Esophagus muscularis mucosa (tissue), 4 donors: ENCODE data around the gene FOXG1. TPM values are rescaled to one million over a fixed set of nuclear protein-coding genes. Genes with fewer than 3 reads are reported as not detected.

ENCODE experiments used
- DNase-seq: peaks from one replicate; pipeline ENCODE4 v3.0.0-alpha.2; 2017; ENCODE audit errors: extremely low spot score
- H3K27ac ChIP-seq, 4 donors: fragments of 200-600 bp; sonication (generic); replicated peaks in 1 of 4; 1 replicate in 3 of 4; 2 replicates in 1 of 4; pipeline ENCODE4 v1.5.1; 2016 to 2019; ENCODE audit warnings: mild to moderate bottlenecking in 1 of 4
- H3K27me3 ChIP-seq, 4 donors: fragments of 200-600 bp; sonication (generic); one replicate each; pipeline versions ENCODE4 v1.5.1 to v1.6.0; 2016 to 2019
- H3K36me3 ChIP-seq, 4 donors: fragments of 200-600 bp; sonication (generic); one replicate each; pipeline ENCODE4 v1.5.1; 2016 to 2019
- H3K4me1 ChIP-seq, 4 donors: fragments of 200-600 bp; sonication (generic); one replicate each; pipeline ENCODE4 v1.5.1; 2016 to 2019
- H3K4me3 ChIP-seq, 4 donors: fragments of 200-600 bp; sonication (generic); 1 replicate in 2 of 4; 2 replicates in 2 of 4; pipeline ENCODE4 v1.5.1; 2016 to 2019; ENCODE audit warnings: mild to moderate bottlenecking in 4 of 4, moderate library complexity in 1 of 4
- H3K9me3 ChIP-seq, 4 donors: fragments of 200-600 bp; sonication (generic); 1 replicate in 3 of 4; 2 replicates in 1 of 4; pipeline ENCODE4 v1.5.1; 2016 to 2019
- CTCF ChIP-seq, 3 experiments: fragments of 200-600 bp in 2 of 3; fragments of 450-650 bp in 1 of 3; sonication (generic) in 2 of 3; IDR thresholded peaks; one replicate each; pipeline ENCODE4 v1.5.1; 2017 to 2019; ENCODE audit warnings: antibody characterized with exemption in 3 of 3, mild to moderate bottlenecking in 2 of 3, moderate library complexity in 1 of 3
- EP300 ChIP-seq: sonication (generic); formaldehyde crosslinking; IDR thresholded peaks from one replicate; pipeline ENCODE4 v1.6.1; 2017; ENCODE audit warnings: antibody characterized with exemption
- POLR2A ChIP-seq: fragments of 450-650 bp; IDR thresholded peaks from one replicate; pipeline ENCODE4 v1.6.1; 2017; ENCODE audit warnings: antibody characterized with exemption, moderate library complexity, mild to moderate bottlenecking, low read depth
- POLR2AphosphoS5 ChIP-seq, 2 donors: sonication (generic); formaldehyde crosslinking; IDR thresholded peaks; one replicate each; pipeline ENCODE4 v1.6.1; 2017; ENCODE audit warnings: antibody characterized with exemption in 2 of 2
- WGBS: methylation state at CpG from one replicate; pipeline ENCODE4 v1.1.5; 2018; 5-methylcytosine and 5-hydroxymethylcytosine counted together
- intact Hi-C: fragments of 100-400 bp; cut with DNase I; formaldehyde crosslinking; loops from one replicate; pipeline ENCODE4 v1.15.1; 2023
- total RNA-seq, 4 donors: library from RNA; depleted of rRNA; stranded (reverse); fragments of >200 nt; gene quantifications; one replicate each; pipeline versions ENCODE4 v1.1.0 to v1.2.1, GENCODE V29; 2016

Gene FOXG1
- 1 to 10 TPM in 1 of 4 donors, under 1 TPM in 3; 0.65 to 1.2 (median 0.75) TPM for total RNA-seq

GRCh38 chr14:28766469-28766955 lies at the start of gene FOXG1:
Gene FOXG1, plus strand, starts transcription at chr14:28766787. Its CDS starts 493 bp downstream, at chr14:28767280.
- Histone ChIP-seq H3K36me3 (no peaks in the 10 kb centered on the region), H3K4me3 (peak within 1 kb of the TSS; percentile 52 to 58 (median 54)), H3K4me1 (peaks cover 17 to 28% (median 20%) of the 10 kb centered on the region in 4 donors), H3K27me3 (peaks cover 16 to 99% (median 51%) of the 10 kb centered on the region in 4 donors), H3K27ac (peak within 1 kb of the TSS; percentile 58 to 76 (median 72)), H3K9me3 (peaks cover 0 to 7% (median 3%) of the 10 kb centered on the region in 4 donors)
- intact Hi-C loops: no loop called here
- WGBS: 3% methylated on average over 29 of the region's 58 CpGs
- peak in 1 of 2 donors; percentile 70 for TF ChIP-seq POLR2AphosphoS5 (IDR thresholded peaks at IDR 0.05)
- no peak for TF ChIP-seq EP300
- TF ChIP-seq CTCF (IDR thresholded peaks at IDR 0.05): no peak
- peak; percentile 53 for TF ChIP-seq POLR2A
- no peak for DNase-seq

GRCh38 chr14:28719130-28719529 lies 47.5 kb upstream of the FOXG1 start:
- 85% methylated on average over 5 of the region's 5 CpGs for WGBS
- Histone ChIP-seq H3K9me3 (no peaks in the 10 kb centered on the region), H3K4me3 (no peak overlapping the region), H3K36me3 (no peaks in the 10 kb centered on the region), H3K27ac (no peak overlapping the region), H3K4me1 (no peaks in the 10 kb centered on the region), H3K27me3 (no peaks in the 10 kb centered on the region)
- intact Hi-C loops: no loop called here
- TF ChIP-seq CTCF (IDR thresholded peaks at IDR 0.05) (no peak), POLR2AphosphoS5 (IDR thresholded peaks at IDR 0.05) (no peak), EP300 (no peak), POLR2A (no peak)
- no peak for DNase-seq

GRCh38 chr14:28731358-28731757 lies 35.2 kb upstream of the FOXG1 start:
- Histone ChIP-seq H3K36me3 (no peaks in the 10 kb centered on the region), H3K4me1 (no peaks in the 10 kb centered on the region), H3K4me3 (no peak overlapping the region), H3K27me3 (no peaks in the 10 kb centered on the region), H3K9me3 (no peaks in the 10 kb centered on the region), H3K27ac (no peak overlapping the region)
- intact Hi-C loops: no loop called here
- DNase-seq: no peak
- WGBS: 61% methylated on average over 2 of the region's 2 CpGs
- TF ChIP-seq POLR2AphosphoS5 (IDR thresholded peaks at IDR 0.05) (no peak), POLR2A (no peak), EP300 (no peak), CTCF (IDR thresholded peaks at IDR 0.05) (no peak)

- Histone ChIP-seq H3K27me3 (peaks cover 0 to 5% (median 0%) of the 10 kb centered on the region in 4 donors), H3K36me3 (no peaks in the 10 kb centered on the region), H3K4me3 (no peak overlapping the region), H3K9me3 (peaks cover 0 to 9% (median 4%) of the 10 kb centered on the region in 4 donors), H3K4me1 (no peaks in the 10 kb centered on the region), H3K27ac (no peak overlapping the region)
- DNase-seq: no peak
- intact Hi-C loops: no loop called here
- 68% methylated on average over 3 of the region's 3 CpGs for WGBS
- TF ChIP-seq CTCF (IDR thresholded peaks at IDR 0.05) (no peak), EP300 (no peak), POLR2AphosphoS5 (IDR thresholded peaks at IDR 0.05) (no peak), POLR2A (no peak)
These were observed 24.3 kb upstream of the FOXG1 start for GRCh38 chr14:28742171-28742846.
